Nephron progenitor cell (in vitro differentiated cells): ENCODE results near the gene FITM1.
A peak's percentile ranks its signal among the peaks of the same experiment; 100 is the strongest.

Source experiments
- DNase-seq: peaks from one replicate; pipeline ENCODE4 v3.0.0; 2021
- H3K27ac Mint-ChIP-seq: 2 replicates; pipeline ENCODE4 v1.8.0; 2021; ENCODE audit warnings: mild to moderate bottlenecking, moderate library complexity, mixed read lengths
- H3K27me3 Mint-ChIP-seq: 2 replicates; pipeline ENCODE4 v1.8.0; 2021; ENCODE audit warnings: mild to moderate bottlenecking, low read depth, mixed read lengths; ENCODE audit not compliant: poor library complexity
- H3K36me3 Mint-ChIP-seq: 2 replicates; pipeline ENCODE4 v1.8.0; 2021; ENCODE audit warnings: low read depth, mixed read lengths
- H3K4me1 Mint-ChIP-seq: 2 replicates; pipeline ENCODE4 v1.8.0; 2021; ENCODE audit warnings: mixed read lengths
- H3K4me3 Mint-ChIP-seq: 2 replicates; pipeline ENCODE4 v1.8.0; 2021; ENCODE audit warnings: mild to moderate bottlenecking, moderate library complexity, mixed read lengths
- H3K9me3 Mint-ChIP-seq: 2 replicates; pipeline ENCODE4 v1.8.0; 2021; ENCODE audit warnings: mild to moderate bottlenecking, moderate library complexity, mixed read lengths
- CTCF ChIP-seq: fragments of 200-600 bp; sonication (generic); IDR thresholded peaks from 2 replicates; pipeline ENCODE4 v1.5.0; 2021; ENCODE audit warnings: antibody characterized with exemption

Gene FITM1

GRCh38 chr14:24139272-24139934, 8.9 kb downstream of the FITM1 start:
- no peak overlapping the region for H3K27ac Mint-ChIP-seq
- peaks cover 58% of the 10 kb centered on the region for H3K4me1 Mint-ChIP-seq
- no peak for TF ChIP-seq CTCF
- H3K36me3 Mint-ChIP-seq = peaks cover 30% of the 10 kb centered on the region
- H3K27me3 Mint-ChIP-seq = peaks cover 18% of the 10 kb centered on the region
- no peaks in the 10 kb centered on the region for H3K9me3 Mint-ChIP-seq
- no peak for DNase-seq
- peak overlapping the region; percentile 95 for H3K4me3 Mint-ChIP-seq

GRCh38 chr14:24141097-24141880, 10.8 kb downstream of the FITM1 start, which contains the start of gene EMC9:
Gene EMC9, minus strand, starts transcription at chr14:24141591. Its CDS starts 287 bp downstream, at chr14:24141304.
- Mint-ChIP-seq H3K27me3 (peaks cover 9% of the 10 kb centered on the region), H3K4me1 (peaks cover 69% of the 10 kb centered on the region), H3K9me3 (no peaks in the 10 kb centered on the region), H3K4me3 (peak within 1 kb of the TSS; percentile 95), H3K36me3 (peaks cover 33% of the 10 kb centered on the region), H3K27ac (peak within 1 kb of the TSS; percentile 88)
- peak; percentile 99 for DNase-seq
- no peak for TF ChIP-seq CTCF

- Mint-ChIP-seq H3K27ac (no peak overlapping the region), H3K4me3 (no peak overlapping the region), H3K4me1 (peaks cover 62% of the 10 kb centered on the region), H3K36me3 (peaks cover 24% of the 10 kb centered on the region), H3K27me3 (no peaks in the 10 kb centered on the region), H3K9me3 (no peaks in the 10 kb centered on the region)
- no peak for TF ChIP-seq CTCF
- no peak for DNase-seq
Observed at GRCh38 chr14:24143511-24143910, 13.1 kb downstream of the FITM1 start.

- H3K9me3 Mint-ChIP-seq = no peaks in the 10 kb centered on the region
- no peak for TF ChIP-seq CTCF
- no peak overlapping the region for H3K4me3 Mint-ChIP-seq
- H3K27ac Mint-ChIP-seq = no peak overlapping the region
- H3K36me3 Mint-ChIP-seq = peaks cover 23% of the 10 kb centered on the region
- DNase-seq = no peak
- no peaks in the 10 kb centered on the region for H3K27me3 Mint-ChIP-seq
- peaks cover 61% of the 10 kb centered on the region for H3K4me1 Mint-ChIP-seq
Observed at GRCh38 chr14:24144451-24144850, 14.0 kb downstream of the FITM1 start.

GRCh38 chr14:24145219-24145618, 14.8 kb downstream of the FITM1 start:
- Mint-ChIP-seq H3K9me3 (no peaks in the 10 kb centered on the region), H3K4me3 (peak overlapping the region; percentile 98), H3K4me1 (peaks cover 54% of the 10 kb centered on the region), H3K27ac (no peak overlapping the region), H3K27me3 (no peaks in the 10 kb centered on the region), H3K36me3 (peaks cover 22% of the 10 kb centered on the region)
- no peak for TF ChIP-seq CTCF
- DNase-seq = no peak
